ENCODE data around the gene CDKN2B.

Gene CDKN2B

DNA sequence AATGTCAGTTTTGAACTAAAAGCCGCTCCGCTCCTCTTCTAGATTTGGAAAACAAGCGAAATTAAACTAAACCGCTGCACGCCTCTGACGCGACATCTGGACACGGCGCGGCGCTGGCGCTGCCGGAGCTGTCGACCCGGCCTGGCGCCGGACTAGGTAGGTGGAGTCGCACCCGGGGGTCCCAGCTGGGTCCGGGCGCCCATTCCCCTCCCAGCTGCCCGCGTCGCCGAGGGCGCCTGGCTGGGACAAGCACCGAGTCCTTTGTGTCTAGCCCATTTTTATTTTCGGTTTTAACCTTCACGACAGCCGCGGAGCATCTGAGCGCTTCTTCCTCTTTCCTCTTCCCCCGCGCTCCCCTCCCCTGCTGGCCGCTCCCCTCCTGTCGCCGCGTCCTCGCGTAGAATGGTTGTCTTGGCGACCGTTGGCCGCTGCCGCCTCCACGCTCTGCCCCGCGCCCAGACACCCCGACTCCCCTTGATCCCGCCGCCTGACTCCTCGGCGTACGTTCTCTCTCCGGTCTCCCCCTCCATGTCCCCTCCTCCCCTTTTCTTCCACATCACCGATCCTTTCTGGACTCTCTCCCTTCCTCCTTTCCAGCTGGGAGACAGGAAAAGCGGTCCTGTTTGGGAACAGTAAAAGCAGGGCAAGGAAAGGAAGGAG lies 14.0 kb downstream of the CDKN2B start:
- H3K27ac ChIP-seq (ENCODE audit: low read depth, low read length): no peak overlapping the region
- H3K79me2 ChIP-seq (ENCODE audit: control insufficient read depth, low read length): no peaks in the 10 kb centered on the region
- TF ChIP-seq EZH2phosphoT487 (IDR thresholded peaks at IDR 0.05; ENCODE audit: borderline replicate concordance, low read length): no peak
- no peaks in the 10 kb centered on the region for H3K9me3 ChIP-seq (ENCODE audit: control insufficient read depth, insufficient read depth, low read length)
- no peaks in the 10 kb centered on the region for H3K36me3 ChIP-seq (ENCODE audit: control insufficient read depth, low read length)
- no peaks in the 10 kb centered on the region for H3F3A ChIP-seq (ENCODE audit: control insufficient read depth, insufficient read depth)
- no peaks in the 10 kb centered on the region for H4K20me1 ChIP-seq (ENCODE audit: control insufficient read depth, insufficient read depth, low read depth, low read length)
- no peaks in the 10 kb centered on the region for H3K4me1 ChIP-seq (ENCODE audit: control insufficient read depth, low read length)
- no peaks in the 10 kb centered on the region for H3K27me3 ChIP-seq (ENCODE audit: control insufficient read depth, low read length)
- no peak overlapping the region for H3K4me3 ChIP-seq (ENCODE audit: low read length)
- H3K4me2 ChIP-seq (ENCODE audit: low read length): no peak overlapping the region
- no peaks in the 10 kb centered on the region for H3K9me2 ChIP-seq (replicated peaks; ENCODE audit: control insufficient read depth, low read length)

DNA sequence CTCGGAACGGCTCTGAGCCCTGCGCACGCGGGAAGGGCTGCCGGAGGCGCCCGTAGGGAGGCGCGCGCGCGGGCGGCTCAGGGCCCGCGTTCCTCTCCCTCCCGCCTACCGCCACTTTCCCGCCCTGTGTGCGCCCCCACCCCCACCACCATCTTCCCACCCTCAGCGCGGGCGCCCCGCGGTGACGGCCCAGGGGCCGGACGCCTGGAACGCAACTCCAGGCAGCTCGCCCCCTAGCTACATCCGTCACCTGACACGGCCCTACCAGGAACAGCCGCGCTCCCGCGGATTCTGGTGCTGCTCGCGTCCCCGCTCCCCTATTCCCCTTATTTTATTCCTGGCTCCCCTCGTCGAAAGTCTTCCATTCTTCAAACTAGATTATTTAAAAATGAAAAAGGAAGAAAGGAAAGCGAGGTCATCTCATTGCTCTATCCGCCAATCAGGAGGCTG lies 14.5 kb downstream of the CDKN2B start, which contains the start of gene CDKN2B-AS1:
CDKN2B-AS1 (plus strand) TSS at position 236 of the 450 bp plus-strand sequence.
- H3K36me3 ChIP-seq (ENCODE audit: control insufficient read depth, low read length): no peaks in the 10 kb centered on the region
- no peaks in the 10 kb centered on the region for H3K79me2 ChIP-seq (ENCODE audit: control insufficient read depth, low read length)
- no peaks in the 10 kb centered on the region for H4K20me1 ChIP-seq (ENCODE audit: control insufficient read depth, insufficient read depth, low read depth, low read length)
- H3K27me3 ChIP-seq (ENCODE audit: control insufficient read depth, low read length): no peaks in the 10 kb centered on the region
- H3K4me2 ChIP-seq (ENCODE audit: low read length): no peak within 1 kb of the TSS
- no peak for TF ChIP-seq EZH2phosphoT487 (IDR thresholded peaks at IDR 0.05; ENCODE audit: borderline replicate concordance, low read length)
- TF ChIP-seq CTCF (IDR thresholded peaks at IDR 0.05; ENCODE audit: low read depth, low read length, poor library complexity, severe bottlenecking): no peak
- no peaks in the 10 kb centered on the region for H3K9me3 ChIP-seq (ENCODE audit: control insufficient read depth, insufficient read depth, low read length)
- H3K27ac ChIP-seq (ENCODE audit: low read depth, low read length): no peak within 1 kb of the TSS
- H3F3A ChIP-seq (ENCODE audit: control insufficient read depth, insufficient read depth): no peaks in the 10 kb centered on the region
- H3K9me2 ChIP-seq (replicated peaks; ENCODE audit: control insufficient read depth, low read length): no peaks in the 10 kb centered on the region
- H3K4me3 ChIP-seq (ENCODE audit: low read length): no peak within 1 kb of the TSS
- H3K4me1 ChIP-seq (ENCODE audit: control insufficient read depth, low read length): no peaks in the 10 kb centered on the region

DNA sequence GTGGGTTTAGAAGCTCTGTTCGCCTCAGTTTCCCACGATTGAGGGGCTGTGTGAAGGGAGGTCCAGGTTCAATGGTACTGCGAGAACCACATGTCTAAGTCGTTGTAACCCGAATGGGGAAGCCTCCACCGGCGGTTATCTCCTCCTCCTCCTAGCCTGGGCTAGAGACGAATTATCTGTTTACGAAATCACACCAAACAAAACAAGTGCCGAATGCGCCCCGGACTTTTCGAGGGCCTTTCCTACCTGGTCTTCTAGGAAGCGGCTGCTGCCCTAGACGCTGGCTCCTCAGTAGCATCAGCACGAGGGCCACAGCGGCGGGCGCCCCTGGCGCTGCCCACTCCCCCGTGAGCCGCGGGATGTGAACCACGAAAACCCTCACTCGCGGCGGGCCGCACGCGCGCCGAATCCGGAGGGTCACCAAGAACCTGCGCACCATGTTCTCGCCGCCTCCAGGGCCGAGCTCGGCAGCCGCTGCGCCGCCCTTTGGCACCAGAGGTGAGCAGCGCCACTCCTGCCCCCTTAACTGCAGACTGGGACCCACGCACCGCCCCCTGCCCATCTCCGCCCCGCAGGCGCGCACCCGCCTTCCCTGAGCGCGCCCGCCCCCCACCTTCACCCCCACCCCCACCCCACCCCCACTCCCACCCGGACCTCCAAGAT lies 15.1 kb downstream of the CDKN2B start, which contains the start of gene CDKN2A:
CDKN2A (minus strand) TSS at position 500 of the 663 bp plus-strand sequence.
- no peaks in the 10 kb centered on the region for H3K4me1 ChIP-seq (ENCODE audit: control insufficient read depth, low read length)
- no peak for TF ChIP-seq CTCF (IDR thresholded peaks at IDR 0.05; ENCODE audit: low read depth, low read length, poor library complexity, severe bottlenecking)
- TF ChIP-seq EZH2phosphoT487 (IDR thresholded peaks at IDR 0.05; ENCODE audit: borderline replicate concordance, low read length): no peak
- H3K9me2 ChIP-seq (replicated peaks; ENCODE audit: control insufficient read depth, low read length): no peaks in the 10 kb centered on the region
- no peaks in the 10 kb centered on the region for H3K79me2 ChIP-seq (ENCODE audit: control insufficient read depth, low read length)
- H3K4me2 ChIP-seq (ENCODE audit: low read length): no peak within 1 kb of the TSS
- H3K36me3 ChIP-seq (ENCODE audit: control insufficient read depth, low read length): no peaks in the 10 kb centered on the region
- no peaks in the 10 kb centered on the region for H3K27me3 ChIP-seq (ENCODE audit: control insufficient read depth, low read length)
- no peak within 1 kb of the TSS for H3K27ac ChIP-seq (ENCODE audit: low read depth, low read length)
- no peaks in the 10 kb centered on the region for H3K9me3 ChIP-seq (ENCODE audit: control insufficient read depth, insufficient read depth, low read length)
- H4K20me1 ChIP-seq (ENCODE audit: control insufficient read depth, insufficient read depth, low read depth, low read length): no peaks in the 10 kb centered on the region
- no peak within 1 kb of the TSS for H3K4me3 ChIP-seq (ENCODE audit: low read length)
- no peaks in the 10 kb centered on the region for H3F3A ChIP-seq (ENCODE audit: control insufficient read depth, insufficient read depth)

DNA sequence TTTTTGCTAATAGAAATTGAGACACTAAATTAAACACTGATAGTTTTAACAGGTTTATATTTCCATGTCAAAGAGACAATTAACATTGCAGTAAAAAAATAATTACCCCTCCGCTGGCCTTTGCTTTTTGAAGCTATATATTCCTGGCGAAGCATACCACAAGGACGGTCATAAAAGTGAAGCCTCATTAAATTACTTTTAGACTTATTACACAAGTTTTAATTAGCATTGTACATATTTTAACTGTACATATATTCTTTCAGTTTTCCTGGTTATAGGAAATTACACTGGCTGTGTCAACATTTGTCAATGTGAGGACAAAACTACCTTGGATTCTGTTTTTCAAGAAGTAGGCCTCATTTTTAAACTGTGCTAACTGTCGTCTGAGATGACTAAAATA lies 16.1 kb downstream of the CDKN2B start:
- Histone ChIP-seq H4K20me1 (ENCODE audit: control insufficient read depth, insufficient read depth, low read depth, low read length) (no peaks in the 10 kb centered on the region), H3K4me3 (ENCODE audit: low read length) (no peak overlapping the region), H3K4me1 (ENCODE audit: control insufficient read depth, low read length) (no peaks in the 10 kb centered on the region), H3K27me3 (ENCODE audit: control insufficient read depth, low read length) (no peaks in the 10 kb centered on the region), H3F3A (ENCODE audit: control insufficient read depth, insufficient read depth) (no peaks in the 10 kb centered on the region), H3K36me3 (ENCODE audit: control insufficient read depth, low read length) (no peaks in the 10 kb centered on the region), H3K9me2 (replicated peaks; ENCODE audit: control insufficient read depth, low read length) (no peaks in the 10 kb centered on the region), H3K4me2 (ENCODE audit: low read length) (no peak overlapping the region), H3K79me2 (ENCODE audit: control insufficient read depth, low read length) (no peaks in the 10 kb centered on the region), H3K9me3 (ENCODE audit: control insufficient read depth, insufficient read depth, low read length) (no peaks in the 10 kb centered on the region), H3K27ac (ENCODE audit: low read depth, low read length) (no peak overlapping the region)
- TF ChIP-seq CTCF (IDR thresholded peaks at IDR 0.05; ENCODE audit: low read depth, low read length, poor library complexity, severe bottlenecking): no peak
- no peak for TF ChIP-seq EZH2phosphoT487 (IDR thresholded peaks at IDR 0.05; ENCODE audit: borderline replicate concordance, low read length)
